ENCODE data around the gene SERPINB6.
"Not testable (repeated sequence)": the region's sequence is repeated elsewhere in the genome, so short reads cannot be mapped to it uniquely, and the experiment has no call there.

Gene SERPINB6

GRCh38 chr6:2959909-2960719 lies 11.3 kb downstream of the SERPINB6 start:
- DNase-seq (ENCODE audit: low read depth in 2 of 3, low spot score in 2 of 3): no peak

GRCh38 chr6:2958776-2959175 lies 12.6 kb downstream of the SERPINB6 start:
- DNase-seq (ENCODE audit: low read depth in 2 of 3, low spot score in 2 of 3): no peak

GRCh38 chr6:2958331-2958711 lies 13.0 kb downstream of the SERPINB6 start:
- DNase-seq (ENCODE audit: low read depth in 2 of 3, low spot score in 2 of 3): no peak

- no peak for DNase-seq (ENCODE audit: low read depth in 2 of 3, low spot score in 2 of 3)
These were observed 13.6 kb downstream of the SERPINB6 start for GRCh38 chr6:2957696-2958330.

GRCh38 chr6:2956930-2957685 lies 14.3 kb downstream of the SERPINB6 start:
- no peak for DNase-seq (ENCODE audit: low read depth in 2 of 3, low spot score in 2 of 3)

GRCh38 chr6:2953098-2953497 lies 18.3 kb downstream of the SERPINB6 start:
- DNase-seq (ENCODE audit: low read depth in 2 of 3, low spot score in 2 of 3): no peak

GRCh38 chr6:2952557-2953095 lies 18.7 kb downstream of the SERPINB6 start:
- no peak for DNase-seq (ENCODE audit: low read depth in 2 of 3, low spot score in 2 of 3)

- DNase-seq (ENCODE audit: low read depth in 2 of 3, low spot score in 2 of 3): no peak
These were observed 19.6 kb downstream of the SERPINB6 start for GRCh38 chr6:2951728-2952127.

GRCh38 chr6:2950713-2951112 lies 20.7 kb downstream of the SERPINB6 start:
- DNase-seq (ENCODE audit: low read depth in 2 of 3, low spot score in 2 of 3): no peak

- DNase-seq (ENCODE audit: low read depth in 2 of 3, low spot score in 2 of 3): no peak
These were observed 21.8 kb downstream of the SERPINB6 start for GRCh38 chr6:2949536-2950083.

- no peak for DNase-seq (ENCODE audit: low read depth in 2 of 3, low spot score in 2 of 3)
These were observed 22.2 kb downstream of the SERPINB6 start for GRCh38 chr6:2949121-2949520.

GRCh38 chr6:2948228-2949025 lies 22.9 kb downstream of the SERPINB6 start:
- DNase-seq (ENCODE audit: low read depth in 2 of 3, low spot score in 2 of 3): no peak

GRCh38 chr6:2947445-2947844 lies 23.9 kb downstream of the SERPINB6 start:
- DNase-seq (ENCODE audit: low read depth in 2 of 3, low spot score in 2 of 3): no peak

GRCh38 chr6:2945153-2945452 lies 26.3 kb downstream of the SERPINB6 start:
- no peak for DNase-seq (ENCODE audit: low read depth in 2 of 3, low spot score in 2 of 3)

GRCh38 chr6:2944405-2945152 lies 26.8 kb downstream of the SERPINB6 start:
- DNase-seq (ENCODE audit: low read depth in 2 of 3, low spot score in 2 of 3): no peak

- no peak for DNase-seq (ENCODE audit: low read depth in 2 of 3, low spot score in 2 of 3)
These were observed 27.8 kb downstream of the SERPINB6 start for GRCh38 chr6:2943564-2943955.

GRCh38 chr6:2942914-2943563 lies 28.3 kb downstream of the SERPINB6 start:
- no peak for DNase-seq (ENCODE audit: low read depth in 2 of 3, low spot score in 2 of 3)

GRCh38 chr6:2942116-2942515 lies 29.3 kb downstream of the SERPINB6 start:
- not testable (repeated sequence) for DNase-seq (ENCODE audit: low read depth in 2 of 3, low spot score in 2 of 3)

- DNase-seq (ENCODE audit: low read depth in 2 of 3, low spot score in 2 of 3): no peak
These were observed 30.5 kb downstream of the SERPINB6 start for GRCh38 chr6:2940851-2941250.
